Astrocyte of the spinal cord (primary cell): ENCODE measurements around the gene KYNU.

Experiments
- DNase-seq: peaks from one replicate; pipeline ENCODE4 v3.0.0; 2011; ENCODE audit warnings: low read depth, low spot score
- H3K4me3 ChIP-seq: 2 replicates; pipeline ENCODE4 v1.5.1; 2011; ENCODE audit warnings: low read depth, mild to moderate bottlenecking, low read length, moderate library complexity
- in situ Hi-C: cut with HindIII; loops from 2 replicates; pipeline ENCODE4 v1.10.0; 2017; ENCODE audit warnings: low sequenced_read_pairs
- TF ChIP-seq, protein P1 (sequence below): IDR thresholded peaks from 2 replicates; pipeline ENCODE4 v1.5.1; 2012; ENCODE audit warnings: low read depth, mild to moderate bottlenecking, low read length, inconsistent platforms

The KYNU gene

DNA sequence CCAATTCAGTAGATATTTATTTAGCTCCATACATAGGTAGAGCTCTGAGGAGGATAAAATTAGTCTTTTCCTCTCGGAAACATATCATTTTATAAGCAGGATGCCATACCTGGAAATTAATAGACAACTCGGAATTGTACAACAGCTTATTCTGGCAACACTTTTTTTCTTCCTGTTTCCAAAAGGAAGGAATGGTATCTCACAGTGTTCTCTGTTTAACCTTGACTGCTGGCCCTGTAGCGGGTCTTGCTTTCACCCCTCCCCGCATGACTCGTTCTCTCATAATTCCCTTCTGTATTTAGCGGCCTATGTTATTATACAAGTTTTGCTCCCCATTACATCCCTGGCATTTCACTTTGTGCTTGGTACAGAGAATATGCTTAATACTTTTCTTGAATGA is 2.5 kb upstream of the KYNU start:
- in situ Hi-C loops: no loop called here
- TF ChIP-seq, protein P1, sequence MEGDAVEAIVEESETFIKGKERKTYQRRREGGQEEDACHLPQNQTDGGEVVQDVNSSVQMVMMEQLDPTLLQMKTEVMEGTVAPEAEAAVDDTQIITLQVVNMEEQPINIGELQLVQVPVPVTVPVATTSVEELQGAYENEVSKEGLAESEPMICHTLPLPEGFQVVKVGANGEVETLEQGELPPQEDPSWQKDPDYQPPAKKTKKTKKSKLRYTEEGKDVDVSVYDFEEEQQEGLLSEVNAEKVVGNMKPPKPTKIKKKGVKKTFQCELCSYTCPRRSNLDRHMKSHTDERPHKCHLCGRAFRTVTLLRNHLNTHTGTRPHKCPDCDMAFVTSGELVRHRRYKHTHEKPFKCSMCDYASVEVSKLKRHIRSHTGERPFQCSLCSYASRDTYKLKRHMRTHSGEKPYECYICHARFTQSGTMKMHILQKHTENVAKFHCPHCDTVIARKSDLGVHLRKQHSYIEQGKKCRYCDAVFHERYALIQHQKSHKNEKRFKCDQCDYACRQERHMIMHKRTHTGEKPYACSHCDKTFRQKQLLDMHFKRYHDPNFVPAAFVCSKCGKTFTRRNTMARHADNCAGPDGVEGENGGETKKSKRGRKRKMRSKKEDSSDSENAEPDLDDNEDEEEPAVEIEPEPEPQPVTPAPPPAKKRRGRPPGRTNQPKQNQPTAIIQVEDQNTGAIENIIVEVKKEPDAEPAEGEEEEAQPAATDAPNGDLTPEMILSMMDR: no peak
- no peak overlapping the region for H3K4me3 ChIP-seq
- DNase-seq: no peak

DNA sequence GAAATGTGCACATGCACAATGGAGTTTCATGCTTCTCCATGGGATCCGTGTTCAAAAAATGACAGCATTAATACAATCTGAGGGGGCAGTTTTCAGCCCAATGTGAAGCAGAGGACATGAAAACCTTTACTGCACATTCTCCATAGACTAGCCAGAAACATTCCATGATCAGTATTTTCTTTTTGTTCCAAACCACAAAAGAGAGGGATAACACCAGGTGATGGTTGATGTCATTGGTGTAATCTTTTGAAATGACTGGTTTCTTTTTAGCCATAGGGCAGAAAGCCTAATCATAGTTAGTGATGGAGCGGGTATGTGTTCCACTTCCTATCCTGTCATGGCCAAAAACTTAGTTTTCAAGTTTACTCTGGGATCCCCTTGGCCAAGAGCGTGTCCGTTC is 1.8 kb upstream of the KYNU start:
- DNase-seq: peak; percentile 27
- in situ Hi-C loops: no loop called here
- H3K4me3 ChIP-seq: no peak overlapping the region
- TF ChIP-seq, protein P1: no peak

DNA sequence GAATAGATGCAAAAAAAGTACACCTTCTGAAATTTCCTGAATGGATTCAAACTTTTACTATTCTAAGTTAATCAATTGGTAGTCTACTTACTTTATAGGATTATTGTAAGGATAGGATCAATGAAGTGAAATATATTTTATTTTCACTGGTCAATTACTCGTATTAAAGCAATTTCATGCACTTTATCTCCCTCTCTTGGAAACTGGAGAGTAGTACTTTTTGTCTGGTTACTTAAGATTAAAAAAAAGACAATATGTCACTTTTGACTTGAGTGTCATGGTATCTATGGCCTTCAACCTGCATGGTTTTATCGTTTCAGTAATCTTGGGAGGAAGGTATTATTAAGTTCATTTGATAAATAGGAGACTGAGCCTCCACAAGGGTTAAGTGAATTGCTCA is 1.0 kb upstream of the KYNU start:
- no peak for DNase-seq
- in situ Hi-C loops: no loop called here
- H3K4me3 ChIP-seq: no peak overlapping the region
- TF ChIP-seq, protein P1: no peak

DNA sequence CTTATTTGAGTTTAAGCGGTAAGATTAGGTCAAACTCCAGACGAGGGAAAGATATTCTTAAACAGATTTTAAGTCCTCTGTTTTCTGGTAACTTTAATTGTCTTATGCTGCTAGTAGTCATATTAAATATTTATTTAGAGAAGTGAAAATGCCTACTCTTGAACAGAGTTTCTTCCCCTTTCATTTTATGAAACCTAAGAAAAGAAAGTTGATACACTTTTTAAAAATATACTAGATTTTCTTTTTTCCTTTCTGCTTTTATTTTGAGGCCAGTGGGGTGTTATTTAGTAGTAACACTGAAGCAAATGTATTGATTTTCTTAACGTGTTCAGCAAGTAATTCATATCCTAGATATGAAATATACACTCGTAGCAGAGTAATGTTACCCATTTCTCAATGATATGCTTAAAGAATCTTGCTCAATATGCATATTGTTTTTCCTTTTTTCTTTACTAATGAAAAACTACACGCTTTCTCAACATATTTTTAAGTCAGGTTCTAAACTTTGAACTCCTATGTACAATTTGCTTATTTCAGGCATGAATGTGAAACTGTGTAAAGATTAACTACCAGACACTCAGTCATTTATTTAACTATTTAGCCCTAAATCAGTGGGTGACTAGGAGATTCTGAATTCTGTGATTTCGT is 691 bp downstream of the KYNU start:
- in situ Hi-C loops: no loop called here
- no peak for DNase-seq
- TF ChIP-seq, protein P1: no peak
- H3K4me3 ChIP-seq: no peak overlapping the region

DNA sequence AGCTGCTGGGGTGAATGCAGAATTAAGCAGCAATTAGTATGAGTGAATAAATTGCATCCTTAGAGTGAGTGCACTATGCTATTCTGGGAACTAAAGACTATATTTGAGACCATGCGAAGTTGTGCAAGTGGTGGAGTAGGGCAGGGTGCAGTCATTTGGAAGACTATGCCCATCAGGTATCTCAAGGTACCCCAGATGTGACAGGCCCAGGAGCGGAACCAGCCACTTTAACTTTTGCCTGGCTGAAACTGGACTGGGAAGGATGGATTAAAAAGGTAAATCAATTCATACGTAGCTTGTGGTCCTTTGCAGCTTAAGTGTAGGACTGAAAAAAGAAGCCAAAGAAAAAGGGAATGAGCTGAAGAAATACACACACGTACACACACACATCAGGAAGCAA is 1.7 kb downstream of the KYNU start:
- DNase-seq: no peak
- in situ Hi-C loops: no loop called here
- TF ChIP-seq, protein P1: no peak
- H3K4me3 ChIP-seq: no peak overlapping the region

DNA sequence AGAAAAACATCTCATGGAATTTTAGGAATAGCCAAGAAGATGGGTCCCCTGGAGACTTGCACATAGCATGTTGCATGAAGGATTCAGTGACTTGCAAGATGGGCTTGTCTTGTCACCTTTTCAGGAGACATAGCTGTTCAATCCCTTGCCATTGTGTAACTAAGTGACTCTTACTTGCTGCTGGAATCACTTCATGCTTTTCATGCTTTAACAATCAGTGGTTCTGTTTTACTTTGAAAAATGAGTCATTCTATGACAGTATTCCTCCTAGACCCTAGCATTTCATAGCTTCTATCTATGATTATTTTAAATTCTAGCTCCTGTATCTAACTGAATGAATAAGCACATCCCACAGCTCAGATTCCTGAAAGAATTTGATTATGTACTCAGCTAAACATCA is 2.8 kb downstream of the KYNU start:
- DNase-seq: peak; percentile 75
- in situ Hi-C loops: no loop called here
- TF ChIP-seq, protein P1: no peak
- H3K4me3 ChIP-seq: no peak overlapping the region
